Mesenchymal stem cell (in vitro differentiated cells and primary cell): ENCODE measurements around the gene HOXC9. TPM values are rescaled to one million over a fixed set of nuclear protein-coding genes. Genes with fewer than 3 reads are reported as not detected.

Experiments used
- DNase-seq: peaks from one replicate; pipeline ENCODE4 v3.0.0-alpha.2; 2013
- H2AFZ ChIP-seq: one replicate; pipeline ENCODE4 v1.6.1; 2013; ENCODE audit warnings: low read depth, mild to moderate bottlenecking, control low read depth, inconsistent platforms, low read length, moderate library complexity
- H2AK5ac ChIP-seq: 2 replicates; pipeline ENCODE4 v1.6.1; 2013; ENCODE audit warnings: low read length, moderate library complexity, mild to moderate bottlenecking, inconsistent platforms; ENCODE audit not compliant: severe bottlenecking
- H2BK120ac ChIP-seq: one replicate; pipeline ENCODE4 v1.6.1; 2013; ENCODE audit warnings: low read depth, mild to moderate bottlenecking, inconsistent platforms, low read length, moderate library complexity
- H2BK12ac ChIP-seq, 2 experiments: one replicate each; pipeline ENCODE4 v1.6.1; 2013; ENCODE audit warnings: inconsistent platforms in 2 of 2, low read length in 2 of 2, mild to moderate bottlenecking in 2 of 2, moderate library complexity in 2 of 2, control low read depth in 1 of 2
- H2BK15ac ChIP-seq: one replicate; pipeline ENCODE4 v1.6.1; 2013; ENCODE audit warnings: mild to moderate bottlenecking, low read depth, inconsistent platforms; ENCODE audit not compliant: poor library complexity, severe bottlenecking
- H2BK5ac ChIP-seq: 2 replicates; pipeline ENCODE4 v1.6.1; 2013; ENCODE audit warnings: low read depth, mild to moderate bottlenecking, low read length, control low read depth, inconsistent platforms; ENCODE audit not compliant: poor library complexity, severe bottlenecking
- H3K14ac ChIP-seq, 2 experiments: one replicate each; pipeline ENCODE4 v1.6.1; 2013; ENCODE audit warnings: inconsistent platforms in 2 of 2, low read length in 2 of 2, control low read depth in 1 of 2, mild to moderate bottlenecking in 1 of 2, moderate library complexity in 1 of 2
- H3K18ac ChIP-seq, 2 experiments: one replicate each; pipeline ENCODE4 v1.6.1; 2013; ENCODE audit warnings: inconsistent platforms in 2 of 2, low read length in 2 of 2, control low read depth in 1 of 2, low read depth in 1 of 2, mild to moderate bottlenecking in 1 of 2
- H3K23ac ChIP-seq, 2 experiments: one replicate each; pipeline ENCODE4 v1.6.1; 2013; ENCODE audit warnings: inconsistent platforms in 2 of 2, low read length in 2 of 2, mild to moderate bottlenecking in 2 of 2, moderate library complexity in 2 of 2, control low read depth in 1 of 2
- H3K27ac ChIP-seq: 2 replicates; pipeline ENCODE4 v1.5.1; 2013; ENCODE audit warnings: mild to moderate bottlenecking, moderate library complexity, low read length, control low read depth, inconsistent platforms; ENCODE audit not compliant: poor library complexity, severe bottlenecking
- H3K27me3 ChIP-seq, 2 experiments: 2 replicates each; pipeline versions ENCODE4 v1.6.1 to v1.7.0; 2013; ENCODE audit warnings: low read length in 2 of 2, mild to moderate bottlenecking in 2 of 2, moderate library complexity in 2 of 2, control low read depth in 1 of 2, inconsistent platforms in 1 of 2; ENCODE audit not compliant: control insufficient read depth in 1 of 2, insufficient read depth in 1 of 2
- H3K36me3 ChIP-seq, 2 experiments: 2 replicates each; pipeline versions ENCODE4 v1.6.1 to v1.7.0; 2013; ENCODE audit warnings: low read length in 2 of 2, control low read depth in 1 of 2, inconsistent platforms in 1 of 2, low read depth in 1 of 2, mild to moderate bottlenecking in 1 of 2; ENCODE audit not compliant: insufficient read depth in 2 of 2, control insufficient read depth in 1 of 2
- H3K4ac ChIP-seq, 2 experiments: one replicate each; pipeline ENCODE4 v1.6.1; 2013; ENCODE audit warnings: inconsistent platforms in 2 of 2, low read length in 2 of 2, mild to moderate bottlenecking in 2 of 2, moderate library complexity in 2 of 2, control low read depth in 1 of 2, low read depth in 1 of 2
- H3K4me1 ChIP-seq: 2 replicates; pipeline ENCODE4 v1.6.1; 2013; ENCODE audit warnings: low read depth, low read length, control low read depth; ENCODE audit not compliant: control insufficient read depth, insufficient read depth
- H3K4me2 ChIP-seq: 2 replicates; pipeline ENCODE4 v1.6.1; 2013; ENCODE audit warnings: low read length, mild to moderate bottlenecking, inconsistent platforms; ENCODE audit not compliant: poor library complexity, severe bottlenecking
- H3K4me3 ChIP-seq, 2 experiments: 2 replicates each; pipeline versions ENCODE4 v1.5.1 to v1.7.0; 2013; ENCODE audit warnings: low read length in 2 of 2, mild to moderate bottlenecking in 2 of 2, control low read depth in 1 of 2, low read depth in 1 of 2; ENCODE audit not compliant: insufficient read depth in 1 of 2
- H3K79me1 ChIP-seq: replicated peaks from 2 replicates; pipeline ENCODE4 v1.6.1; 2013; ENCODE audit warnings: mild to moderate bottlenecking, control low read depth, low read length, inconsistent platforms; ENCODE audit not compliant: poor library complexity, severe bottlenecking
- H3K9ac ChIP-seq: 2 replicates; pipeline ENCODE4 v1.7.0; 2013; ENCODE audit warnings: mild to moderate bottlenecking, low read length, moderate library complexity
- H3K9me3 ChIP-seq: 2 replicates; pipeline ENCODE4 v1.7.0; 2013; ENCODE audit warnings: mild to moderate bottlenecking, low read length; ENCODE audit not compliant: control insufficient read depth
- H4K8ac ChIP-seq: one replicate; pipeline ENCODE4 v1.6.1; 2013; ENCODE audit warnings: inconsistent platforms, mild to moderate bottlenecking, low read length, moderate library complexity
- H4K91ac ChIP-seq: one replicate; pipeline ENCODE4 v1.6.1; 2013; ENCODE audit warnings: mild to moderate bottlenecking, low read length, inconsistent platforms
- WGBS: methylation state at CpG from one replicate; pipeline ENCODE4 v1.1.7; 2013; ENCODE audit warnings: mixed read lengths; 5-methylcytosine and 5-hydroxymethylcytosine counted together
- polyA plus RNA-seq, 2 experiments: library from polyadenylated mRNA; stranded (reverse); fragments of 200-250 nt; gene quantifications; one replicate each; pipeline ENCODE4 v1.2.3, GENCODE V29; 2013

Gene HOXC9
- 18.0 TPM for polyA plus RNA-seq (2013, experiment 1 of 2)
- 18.5 TPM for polyA plus RNA-seq (2013, experiment 2 of 2)

DNA sequence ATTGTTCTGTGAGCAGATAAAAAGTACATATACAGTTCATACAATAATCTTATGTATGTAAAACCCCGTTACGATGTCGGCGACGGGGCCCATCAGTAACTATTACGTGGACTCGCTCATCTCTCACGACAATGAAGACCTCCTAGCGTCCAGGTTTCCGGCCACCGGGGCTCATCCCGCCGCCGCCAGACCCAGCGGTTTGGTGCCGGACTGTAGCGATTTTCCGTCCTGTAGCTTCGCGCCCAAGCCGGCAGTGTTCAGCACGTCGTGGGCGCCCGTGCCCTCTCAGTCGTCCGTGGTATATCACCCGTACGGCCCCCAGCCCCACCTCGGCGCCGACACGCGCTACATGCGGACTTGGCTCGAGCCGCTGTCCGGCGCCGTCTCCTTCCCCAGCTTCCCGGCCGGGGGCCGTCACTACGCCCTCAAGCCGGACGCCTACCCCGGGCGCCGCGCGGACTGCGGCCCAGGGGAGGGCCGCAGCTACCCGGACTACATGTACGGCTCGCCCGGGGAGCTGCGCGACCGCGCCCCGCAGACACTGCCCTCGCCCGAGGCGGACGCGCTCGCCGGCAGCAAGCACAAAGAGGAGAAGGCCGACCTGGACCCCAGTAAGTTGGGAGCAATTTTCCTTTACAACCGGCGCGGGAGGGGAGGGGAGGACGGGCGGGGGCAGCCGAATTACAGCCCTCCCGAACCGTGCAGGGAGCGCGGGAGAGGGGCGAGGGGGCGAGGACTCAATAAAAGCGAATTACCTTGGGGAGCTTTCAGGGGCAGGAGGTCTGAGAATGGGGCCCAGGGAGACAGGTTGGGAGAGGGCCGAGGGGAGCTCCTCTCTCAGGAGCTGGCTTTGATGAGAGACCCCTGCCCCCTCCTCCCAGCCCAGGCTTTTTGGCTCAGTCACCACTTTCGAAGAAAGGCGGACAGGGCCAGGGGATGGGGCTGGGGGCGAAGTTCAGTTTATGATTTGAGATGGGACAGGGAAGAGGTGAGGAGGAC is at the start of gene HOXC9:
HOXC9 (plus strand) TSS at position 46 of the 999 bp plus-strand sequence; CDS start at position 74, 28 bp downstream.
- no peak for DNase-seq
- Histone ChIP-seq H3K18ac (peak within 1 kb of the TSS; percentile 91 to 93), H3K4me1 (peaks cover 24% of the 10 kb centered on the region), H3K79me1 (no peaks in the 10 kb centered on the region), H2AFZ (peak within 1 kb of the TSS; percentile 62), H3K4ac (peak within 1 kb of the TSS; percentile 70 to 93), H3K23ac (peak within 1 kb of the TSS; percentile 30 to 79), H3K4me2 (peak within 1 kb of the TSS; percentile 96), H3K27me3 (no peaks in the 10 kb centered on the region), H2AK5ac (peak within 1 kb of the TSS; percentile 72), H2BK120ac (peak within 1 kb of the TSS; percentile 74), H2BK12ac (peak within 1 kb of the TSS; percentile 24 to 32), H3K14ac (peak within 1 kb of the TSS in 1 of 2 experiments; percentile 68), H3K27ac (peak within 1 kb of the TSS; percentile 97), H3K9me3 (no peaks in the 10 kb centered on the region), H3K4me3 (peak within 1 kb of the TSS; percentile 71 to 87), H2BK5ac (peak within 1 kb of the TSS; percentile 91), H3K36me3 (peaks cover 0 to 3% of the 10 kb centered on the region in 2 experiments), H2BK15ac (peak within 1 kb of the TSS; percentile 90), H3K9ac (peak within 1 kb of the TSS; percentile 98), H4K8ac (peak within 1 kb of the TSS; percentile 87), H4K91ac (peak within 1 kb of the TSS; percentile 93)
- WGBS: under 1% methylated on average over 70 of the region's 87 CpGs

DNA sequence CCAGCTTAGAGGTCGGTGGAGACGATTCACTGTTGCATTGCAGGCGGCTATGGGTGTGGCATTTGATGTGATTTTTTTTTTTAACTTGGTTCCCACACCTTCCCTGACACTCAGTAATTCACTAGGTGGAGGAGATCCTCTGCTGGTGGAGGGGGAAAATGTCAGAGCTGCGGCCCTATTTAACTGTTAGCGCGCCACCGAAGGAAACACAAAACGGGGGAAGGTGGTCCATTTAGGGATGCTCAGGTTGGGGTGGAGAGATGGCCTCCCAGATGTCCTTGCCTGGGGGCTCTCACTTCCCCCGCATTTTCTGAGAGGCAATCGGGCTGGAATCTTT is 49.6 kb upstream of the HOXC9 start:
- Histone ChIP-seq H2AFZ (no peak overlapping the region), H2AK5ac (no peak overlapping the region), H3K23ac (no peak overlapping the region), H4K91ac (no peak overlapping the region), H2BK12ac (no peak overlapping the region), H3K4me2 (no peak overlapping the region), H2BK120ac (no peak overlapping the region), H3K4me1 (peaks cover 24% of the 10 kb centered on the region), H3K9me3 (peaks cover 9% of the 10 kb centered on the region), H3K9ac (no peak overlapping the region), H3K18ac (no peak overlapping the region), H2BK5ac (no peak overlapping the region), H4K8ac (no peak overlapping the region), H3K4ac (no peak overlapping the region), H3K14ac (no peak overlapping the region), H2BK15ac (no peak overlapping the region), H3K36me3 (peaks cover 0 to 9% of the 10 kb centered on the region in 2 experiments), H3K79me1 (no peaks in the 10 kb centered on the region), H3K27me3 (peaks cover 97 to 100% of the 10 kb centered on the region in 2 experiments), H3K27ac (no peak overlapping the region), H3K4me3 (no peak overlapping the region)
- WGBS: 26% methylated on average over 7 of the region's 10 CpGs
- DNase-seq: no peak

DNA sequence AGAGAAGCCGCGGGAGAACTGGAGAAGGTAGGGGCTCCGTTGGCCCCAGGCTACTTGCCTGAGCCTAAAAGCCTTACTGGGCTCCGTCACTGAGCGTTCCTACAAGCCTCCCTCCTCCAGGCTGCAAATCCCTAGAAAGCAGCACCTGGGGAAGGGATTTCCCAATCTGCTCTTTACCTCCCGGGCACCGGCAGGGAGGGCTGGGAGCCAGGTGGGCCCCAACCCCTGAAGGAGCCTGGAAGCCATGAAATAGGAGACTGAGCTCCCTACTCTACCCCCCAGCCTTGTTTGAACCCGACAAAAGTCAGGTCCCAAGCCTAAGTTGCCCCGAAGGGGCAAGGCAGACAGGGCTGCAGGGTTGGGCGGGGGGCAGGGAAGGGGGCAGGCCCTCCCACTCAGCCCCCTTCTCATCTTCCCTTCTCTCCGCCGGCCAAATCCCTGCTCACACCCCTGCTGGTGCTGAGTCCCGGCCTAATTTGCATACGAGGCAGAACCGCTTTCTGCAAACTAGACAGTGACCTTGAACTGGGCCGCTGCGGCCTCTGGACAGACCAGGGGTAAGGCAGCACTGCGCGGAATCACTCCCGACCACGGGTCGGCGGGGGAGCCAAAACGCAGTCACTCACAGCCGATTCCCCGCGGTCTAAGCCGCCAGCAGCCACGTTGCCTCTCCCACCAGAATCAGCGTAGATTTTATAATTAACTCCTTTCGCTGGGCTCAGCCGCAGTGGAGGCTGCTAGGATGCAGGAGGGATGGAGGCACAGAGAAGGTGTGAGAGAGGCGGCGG is 49.0 kb upstream of the HOXC9 start:
- H2AFZ ChIP-seq: no peak overlapping the region
- H2BK12ac ChIP-seq: no peak overlapping the region
- peaks cover 9% of the 10 kb centered on the region for H3K9me3 ChIP-seq
- peaks cover 97 to 100% of the 10 kb centered on the region in 2 experiments for H3K27me3 ChIP-seq
- no peak overlapping the region for H4K91ac ChIP-seq
- H2BK120ac ChIP-seq: no peak overlapping the region
- 15% methylated on average over 33 of the region's 34 CpGs for WGBS
- H4K8ac ChIP-seq: no peak overlapping the region
- H3K4me3 ChIP-seq: no peak overlapping the region
- no peak overlapping the region for H3K9ac ChIP-seq
- H2BK15ac ChIP-seq: no peak overlapping the region
- peak overlapping the region; percentile 19 for H3K4me2 ChIP-seq
- H3K27ac ChIP-seq: no peak overlapping the region
- no peaks in the 10 kb centered on the region for H3K79me1 ChIP-seq
- H3K4ac ChIP-seq: no peak overlapping the region
- DNase-seq: no peak
- no peak overlapping the region for H2AK5ac ChIP-seq
- H2BK5ac ChIP-seq: no peak overlapping the region
- no peak overlapping the region for H3K18ac ChIP-seq
- H3K4me1 ChIP-seq: peaks cover 24% of the 10 kb centered on the region
- no peak overlapping the region for H3K14ac ChIP-seq
- peak overlapping the region in 1 of 2 experiments; percentile 49 for H3K23ac ChIP-seq
- H3K36me3 ChIP-seq: peaks cover 0 to 9% of the 10 kb centered on the region in 2 experiments
